DOHH2 (cell line): ENCODE data around the gene PPP2R2B.

Experiments used
- EZH2phosphoT487 ChIP-seq: fragments of 200-600 bp; sonication (generic); IDR thresholded peaks from 2 replicates; pipeline ENCODE4 v1.6.1; 2017; ENCODE audit warnings: borderline replicate concordance, mild to moderate bottlenecking, antibody characterized with exemption, low read length, moderate library complexity, mixed read lengths
- TF ChIP-seq, protein P1 (sequence below): fragments of 200-600 bp; sonication (generic); IDR thresholded peaks from one replicate; pipeline ENCODE4 v1.5.1; 2014; ENCODE audit warnings: antibody characterized with exemption, mild to moderate bottlenecking, low read depth, low read length; ENCODE audit not compliant: poor library complexity, severe bottlenecking

DNA sequence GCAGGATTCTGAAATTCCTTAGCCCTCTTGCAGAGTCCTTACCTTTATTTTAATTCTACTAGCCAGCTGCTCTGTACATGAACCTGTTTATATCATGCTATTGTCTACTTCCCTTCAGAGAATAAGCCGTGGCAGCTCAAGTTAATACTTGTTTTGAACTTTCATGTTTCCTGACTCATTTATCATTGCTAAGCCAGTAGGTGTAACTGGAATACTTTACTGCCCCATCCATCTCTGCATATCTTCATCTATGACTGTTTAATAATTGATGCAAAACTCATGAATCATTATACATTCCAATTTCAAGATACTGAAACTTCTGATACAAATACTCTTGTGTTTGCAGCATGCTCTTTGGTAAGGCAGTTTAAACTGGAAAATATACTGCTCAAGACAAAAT, 174.7 kb downstream of the PPP2R2B start:
- TF ChIP-seq, protein P1, sequence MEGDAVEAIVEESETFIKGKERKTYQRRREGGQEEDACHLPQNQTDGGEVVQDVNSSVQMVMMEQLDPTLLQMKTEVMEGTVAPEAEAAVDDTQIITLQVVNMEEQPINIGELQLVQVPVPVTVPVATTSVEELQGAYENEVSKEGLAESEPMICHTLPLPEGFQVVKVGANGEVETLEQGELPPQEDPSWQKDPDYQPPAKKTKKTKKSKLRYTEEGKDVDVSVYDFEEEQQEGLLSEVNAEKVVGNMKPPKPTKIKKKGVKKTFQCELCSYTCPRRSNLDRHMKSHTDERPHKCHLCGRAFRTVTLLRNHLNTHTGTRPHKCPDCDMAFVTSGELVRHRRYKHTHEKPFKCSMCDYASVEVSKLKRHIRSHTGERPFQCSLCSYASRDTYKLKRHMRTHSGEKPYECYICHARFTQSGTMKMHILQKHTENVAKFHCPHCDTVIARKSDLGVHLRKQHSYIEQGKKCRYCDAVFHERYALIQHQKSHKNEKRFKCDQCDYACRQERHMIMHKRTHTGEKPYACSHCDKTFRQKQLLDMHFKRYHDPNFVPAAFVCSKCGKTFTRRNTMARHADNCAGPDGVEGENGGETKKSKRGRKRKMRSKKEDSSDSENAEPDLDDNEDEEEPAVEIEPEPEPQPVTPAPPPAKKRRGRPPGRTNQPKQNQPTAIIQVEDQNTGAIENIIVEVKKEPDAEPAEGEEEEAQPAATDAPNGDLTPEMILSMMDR, result no peak
- TF ChIP-seq EZH2phosphoT487, result no peak
